ENCODE results near the gene MAP2K5. TPM values are rescaled to one million over a fixed set of nuclear protein-coding genes. Genes with fewer than 3 reads are reported as not detected.
"Not testable (repeated sequence)": the region's sequence is repeated elsewhere in the genome, so short reads cannot be mapped to it uniquely, and the experiment has no call there.

The MAP2K5 gene
- polyA plus RNA-seq, 2 of the 4 experiments (the other 2 are of a cell fraction), result 7.8 to 11.0 TPM

GRCh38 chr15:67613708-67614107 lies 71.2 kb downstream of the MAP2K5 start (continued):
- no peak for TF ChIP-seq REST (IDR thresholded peaks at IDR 0.05)
- TF ChIP-seq BCL3 (IDR thresholded peaks at IDR 0.05), result no peak
- TF ChIP-seq KDM1A (IDR thresholded peaks at IDR 0.05; ENCODE audit: low read depth), result no peak

- DNase-seq (ENCODE audit: low read depth in 1 of 2, low spot score in 1 of 2); H3K4me1 ChIP-seq; H3K27ac ChIP-seq; POLR2A ChIA-PET; H3K4me3 ChIP-seq; FAIRE-seq; H3K4me2 ChIP-seq; H3K9me3 ChIP-seq; ATAC-seq: not testable (repeated sequence)
- CTCF ChIA-PET, result interaction anchor here (1.0 kb wide), 1 partner anchor 17 kb away, joined by 4 read pairs; no protein-coding TSS in a partner anchor
- 65% methylated on average over 6 of the region's 6 CpGs for WGBS (ENCODE audit: missing lambda C conversion rate)
Observed at GRCh38 chr15:67615131-67615534, 72.6 kb downstream of the MAP2K5 start.

GRCh38 chr15:67618297-67618696 lies 75.8 kb downstream of the MAP2K5 start:
- H3K4me2 ChIP-seq, result no peak overlapping the region
- ChIA-PET CTCF (no interaction called here), POLR2A (no interaction called here)
- ATAC-seq (no peak), DNase-seq (ENCODE audit: low read depth in 1 of 2, low spot score in 1 of 2) (no peak), FAIRE-seq (no peak)
- H3K9me3 ChIP-seq, result no peaks in the 10 kb centered on the region
- H3K4me3 ChIP-seq, result no peak overlapping the region
- no peak overlapping the region for H3K27ac ChIP-seq
- 71% methylated on average over 4 of the region's 4 CpGs for WGBS (ENCODE audit: missing lambda C conversion rate)
- no peak for TF ChIP-seq ESRRA (IDR thresholded peaks at IDR 0.05; ENCODE audit: borderline replicate concordance, low read length)
- TF ChIP-seq ZC3H11A (IDR thresholded peaks at IDR 0.05), result no peak
- no peak for TF ChIP-seq RCOR1 (IDR thresholded peaks at IDR 0.05; ENCODE audit: low read depth, low read length)
- TF ChIP-seq ATOH8 (CRISPR knock-in tag; IDR thresholded peaks at IDR 0.05; ENCODE audit: low read depth), result no peak
- no peak for TF ChIP-seq NFE2L2 (conservative IDR thresholded peaks at IDR 0.05; ENCODE audit: low read length)
- TF ChIP-seq EHF (CRISPR knock-in tag; IDR thresholded peaks at IDR 0.05), result no peak
- no peak for TF ChIP-seq JUNB (IDR thresholded peaks at IDR 0.05)
- no peak for TF ChIP-seq HES2 (IDR thresholded peaks at IDR 0.05)
- TF ChIP-seq RFX5 (IDR thresholded peaks at IDR 0.05), result no peak
- no peak for TF ChIP-seq HEYL (CRISPR knock-in tag; IDR thresholded peaks at IDR 0.05)
- no peak for TF ChIP-seq BHLHE40 (IDR thresholded peaks at IDR 0.05; ENCODE audit: low read depth, low read length)
- no peaks in the 10 kb centered on the region; the same call in 2 of the 3 replicates for H3K4me1 ChIP-seq

- DNase-seq (ENCODE audit: low read depth in 1 of 2, low spot score in 1 of 2), result no peak
- no peaks in the 10 kb centered on the region for H3K9me3 ChIP-seq
- 95% methylated on average over 2 of the region's 2 CpGs for WGBS (ENCODE audit: missing lambda C conversion rate)
- ChIA-PET CTCF (no interaction called here), POLR2A (no interaction called here)
- no peak for TF ChIP-seq HES2 (IDR thresholded peaks at IDR 0.05)
- no peak for TF ChIP-seq KDM5A (IDR thresholded peaks at IDR 0.05)
- TF ChIP-seq CHD4 (IDR thresholded peaks at IDR 0.05; ENCODE audit: borderline replicate concordance), result no peak
- TF ChIP-seq ZC3H11A (IDR thresholded peaks at IDR 0.05), result no peak
- no peak for TF ChIP-seq EHMT2 (IDR thresholded peaks at IDR 0.05; ENCODE audit: low read depth)
- TF ChIP-seq POLR2AphosphoS2 (conservative IDR thresholded peaks at IDR 0.05; ENCODE audit: low read length), result no peak
- TF ChIP-seq USF2 (IDR thresholded peaks at IDR 0.05), result no peak
- TF ChIP-seq ZSCAN20 (CRISPR knock-in tag; IDR thresholded peaks at IDR 0.05), result no peak
- no peak for TF ChIP-seq RCOR1 (IDR thresholded peaks at IDR 0.05; ENCODE audit: low read depth, low read length)
- TF ChIP-seq FOSB (CRISPR knock-in tag; IDR thresholded peaks at IDR 0.05), result no peak
- no peak for TF ChIP-seq NPAS2 (CRISPR knock-in tag; IDR thresholded peaks at IDR 0.05; ENCODE audit: borderline replicate concordance)
- no peak for TF ChIP-seq POLR2A (IDR thresholded peaks at IDR 0.05; ENCODE audit: low read length)
- TF ChIP-seq SREBF2 (IDR thresholded peaks at IDR 0.05), result no peak
- no peak for TF ChIP-seq BHLHE40 (IDR thresholded peaks at IDR 0.05; ENCODE audit: low read depth, low read length)
- H3K4me1 ChIP-seq, result no peaks in the 10 kb centered on the region
- no peak overlapping the region for H3K27ac ChIP-seq
- no peak for FAIRE-seq
- no peak overlapping the region for H3K4me2 ChIP-seq
- H3K4me3 ChIP-seq, result no peak overlapping the region
- ATAC-seq, result no peak
Observed at GRCh38 chr15:67622110-67622509, 79.6 kb downstream of the MAP2K5 start.
